Liver (tissue), 9 donors: Measurements from ENCODE around the gene COL8A1. TPM values are rescaled to one million over a fixed set of nuclear protein-coding genes. Genes with fewer than 3 reads are reported as not detected.

Experiments used
- DNase-seq: peaks from one replicate; pipeline ENCODE4 v3.0.0-alpha.2; 2017; ENCODE audit warnings: low spot score
- H3K27ac ChIP-seq, 2 donors: one replicate each; pipeline ENCODE4 v1.7.0; 2013; ENCODE audit warnings: inconsistent platforms in 2 of 2, low read length in 2 of 2, control low read depth in 1 of 2, low read depth in 1 of 2, mild to moderate bottlenecking in 1 of 2
- H3K27me3 ChIP-seq, 4 donors: one replicate each; pipeline versions ENCODE4 v1.6.1 to v1.7.0; 2013; ENCODE audit warnings: low read length in 3 of 4, inconsistent platforms in 1 of 4, mild to moderate bottlenecking in 1 of 4, moderate library complexity in 1 of 4; ENCODE audit not compliant: control insufficient read depth in 4 of 4, insufficient read depth in 4 of 4
- H3K36me3 ChIP-seq, 4 donors: one replicate each; pipeline versions ENCODE4 v1.6.1 to v1.7.0; 2013; ENCODE audit warnings: low read length in 3 of 4, mild to moderate bottlenecking in 3 of 4, low read depth in 1 of 4, moderate library complexity in 1 of 4; ENCODE audit not compliant: control insufficient read depth in 4 of 4, insufficient read depth in 3 of 4
- H3K4me1 ChIP-seq, 4 donors: one replicate each; pipeline versions ENCODE4 v1.6.1 to v1.7.0; 2013; ENCODE audit warnings: low read length in 3 of 4, mild to moderate bottlenecking in 3 of 4, moderate library complexity in 1 of 4; ENCODE audit not compliant: control insufficient read depth in 4 of 4, insufficient read depth in 4 of 4
- H3K4me3 ChIP-seq, 3 donors: one replicate each; pipeline versions ENCODE4 v1.6.1 to v1.7.0; 2013; ENCODE audit warnings: low read length in 3 of 3, control low read depth in 1 of 3, low read depth in 1 of 3, mild to moderate bottlenecking in 1 of 3
- H3K9ac ChIP-seq, 2 donors: one replicate each; pipeline ENCODE4 v1.7.0; 2013; ENCODE audit warnings: low read length in 2 of 2, mild to moderate bottlenecking in 2 of 2, moderate library complexity in 2 of 2, control low read depth in 1 of 2, low read depth in 1 of 2
- H3K9me3 ChIP-seq, 4 donors: one replicate each; pipeline versions ENCODE4 v1.6.1 to v1.7.0; 2013; ENCODE audit warnings: low read length in 3 of 4; ENCODE audit not compliant: control insufficient read depth in 4 of 4
- CTCF ChIP-seq: fragments of 150-350 bp; IDR thresholded peaks from 2 replicates; pipeline ENCODE4 v1.5.1; 2017; ENCODE audit warnings: improper control_type of control experiment, low read depth, low read length; ENCODE audit not compliant: missing input control
- EGR1 ChIP-seq, 2 donors: IDR thresholded peaks; 2 replicates each; pipeline ENCODE4 v1.6.1; 2016 to 2018; ENCODE audit warnings: antibody characterized with exemption in 2 of 2, low read depth in 2 of 2
- FOXA1 ChIP-seq: IDR thresholded peaks from 2 replicates; pipeline ENCODE4 v1.6.1; 2016; ENCODE audit warnings: antibody characterized with exemption
- FOXA2 ChIP-seq: IDR thresholded peaks from 2 replicates; pipeline ENCODE4 v1.6.1; 2016; ENCODE audit warnings: antibody characterized with exemption
- GABPA ChIP-seq, 2 donors: IDR thresholded peaks in 1 of 2; conservative IDR thresholded peaks in 1 of 2; 2 replicates each; pipeline ENCODE4 v1.6.1; 2016; ENCODE audit warnings: antibody characterized with exemption in 2 of 2, mild to moderate bottlenecking in 1 of 2, moderate library complexity in 1 of 2
- HNF4A ChIP-seq, 2 donors: conservative IDR thresholded peaks; 2 replicates each; pipeline ENCODE4 v1.6.1; 2016; ENCODE audit warnings: antibody characterized with exemption in 2 of 2, mild to moderate bottlenecking in 2 of 2
- JUND ChIP-seq, 2 donors: IDR thresholded peaks; 2 replicates each; pipeline ENCODE4 v1.6.1; 2016; ENCODE audit warnings: antibody characterized with exemption in 2 of 2
- MAX ChIP-seq: IDR thresholded peaks from 2 replicates; pipeline ENCODE4 v1.6.1; 2016; ENCODE audit warnings: antibody characterized with exemption
- NR2F2 ChIP-seq: IDR thresholded peaks from 2 replicates; pipeline ENCODE4 v1.6.1; 2016; ENCODE audit warnings: antibody characterized with exemption
- RAD21 ChIP-seq, 2 donors: IDR thresholded peaks; 2 replicates each; pipeline ENCODE4 v1.6.1; 2016; ENCODE audit warnings: antibody characterized with exemption in 2 of 2, mild to moderate bottlenecking in 2 of 2
- RXRA ChIP-seq, 2 donors: IDR thresholded peaks; 2 replicates each; pipeline ENCODE4 v1.6.1; 2017 to 2018; ENCODE audit warnings: antibody characterized with exemption in 2 of 2, mild to moderate bottlenecking in 1 of 2
- SP1 ChIP-seq: IDR thresholded peaks from 2 replicates; pipeline ENCODE4 v1.6.1; 2018; ENCODE audit warnings: antibody characterized with exemption, mild to moderate bottlenecking
- TAF1 ChIP-seq: conservative IDR thresholded peaks from 2 replicates; pipeline ENCODE4 v1.6.1; 2016; ENCODE audit warnings: antibody characterized with exemption, mild to moderate bottlenecking
- ZBTB33 ChIP-seq: IDR thresholded peaks from 2 replicates; pipeline ENCODE4 v1.6.1; 2016; ENCODE audit warnings: antibody characterized with exemption
- WGBS: extraction: QIAGEN DNeasy Blood & Tissue Kit; methylation state at CpG from one replicate; pipeline ENCODE4 v1.1.7; 2013; 5-methylcytosine and 5-hydroxymethylcytosine counted together
- polyA plus RNA-seq, 2 donors: library from polyadenylated mRNA; stranded (reverse) in 1 of 2; unstranded in 1 of 2; fragments of 200-250 nt in 1 of 2; fragments of >200 nt in 1 of 2; fragmentation: Nextera tagmentation in 1 of 2; extraction: Ambion mirVana in 1 of 2; gene quantifications; one replicate each; pipeline versions ENCODE4 v1.2.1 to v1.2.3, GENCODE V29; 2013 to 2015
- total RNA-seq, 2 donors: library from RNA; depleted of rRNA; stranded (reverse); fragments of >200 nt; gene quantifications; one replicate each; pipeline ENCODE4 v1.2.3, GENCODE V29; 2014
- donor health status: healthy.
- donor health status: healthy.
- donor health status: healthy.
- donor health status: healthy.
- donor health status: healthy.

Gene COL8A1
- total and polyA plus RNA-seq, 4 donors = 0.14 to 2.2 (median 1.0) TPM

- no peak overlapping the region for H3K4me3 ChIP-seq
- peaks cover 6 to 19% (median 8%) of the 10 kb centered on the region in 4 donors for H3K4me1 ChIP-seq
- H3K9ac ChIP-seq = no peak overlapping the region
- DNase-seq = no peak
- H3K9me3 ChIP-seq = no peaks in the 10 kb centered on the region
- H3K36me3 ChIP-seq = no peaks in the 10 kb centered on the region
- no peak for TF ChIP-seq SP1
- no peak for TF ChIP-seq RXRA (IDR thresholded peaks at IDR 0.05)
- TF ChIP-seq GABPA (IDR thresholded peaks at IDR 0.05 in 1 of 2, conservative IDR thresholded peaks at IDR 0.05 in 1 of 2) = no peak
- TF ChIP-seq RAD21 (IDR thresholded peaks at IDR 0.05) = no peak
- no peak for TF ChIP-seq FOXA2
- WGBS = 92% methylated on average over 2 of the region's 2 CpGs
- H3K27ac ChIP-seq = no peak overlapping the region
- H3K27me3 ChIP-seq = no peaks in the 10 kb centered on the region
Measured at GRCh38 chr3:99818818-99819217, 180.4 kb downstream of the COL8A1 start.

GRCh38 chr3:99823723-99824711, 185.6 kb downstream of the COL8A1 start:
- Histone ChIP-seq H3K9me3 (no peaks in the 10 kb centered on the region), H3K36me3 (no peaks in the 10 kb centered on the region), H3K27ac (no peak overlapping the region), H3K4me3 (no peak overlapping the region), H3K4me1 (no peaks in the 10 kb centered on the region), H3K9ac (no peak overlapping the region), H3K27me3 (no peaks in the 10 kb centered on the region)
- TF ChIP-seq NR2F2 (no peak), HNF4A (conservative IDR thresholded peaks at IDR 0.05) (no peak), EGR1 (IDR thresholded peaks at IDR 0.05; ENCODE audit: low read depth in 2 of 2) (no peak), FOXA2 (no peak), RXRA (IDR thresholded peaks at IDR 0.05) (no peak), TAF1 (no peak)
- WGBS = 78% methylated on average over 14 of the region's 14 CpGs
- no peak for DNase-seq

GRCh38 chr3:99825004-99825640, 186.7 kb downstream of the COL8A1 start:
- TF ChIP-seq EGR1 (IDR thresholded peaks at IDR 0.05; ENCODE audit: low read depth in 2 of 2) (no peak), ZBTB33 (no peak), TAF1 (no peak), JUND (IDR thresholded peaks at IDR 0.05) (no peak), CTCF (no peak), MAX (no peak), RXRA (IDR thresholded peaks at IDR 0.05) (no peak), FOXA1 (no peak)
- Histone ChIP-seq H3K9me3 (no peaks in the 10 kb centered on the region), H3K27ac (no peak overlapping the region), H3K36me3 (no peaks in the 10 kb centered on the region), H3K27me3 (no peaks in the 10 kb centered on the region), H3K4me1 (no peaks in the 10 kb centered on the region), H3K9ac (no peak overlapping the region), H3K4me3 (no peak overlapping the region)
- 83% methylated on average over 3 of the region's 3 CpGs for WGBS
- DNase-seq = no peak
